Measurements from ENCODE around the gene RAP1GAP2.

DNA sequence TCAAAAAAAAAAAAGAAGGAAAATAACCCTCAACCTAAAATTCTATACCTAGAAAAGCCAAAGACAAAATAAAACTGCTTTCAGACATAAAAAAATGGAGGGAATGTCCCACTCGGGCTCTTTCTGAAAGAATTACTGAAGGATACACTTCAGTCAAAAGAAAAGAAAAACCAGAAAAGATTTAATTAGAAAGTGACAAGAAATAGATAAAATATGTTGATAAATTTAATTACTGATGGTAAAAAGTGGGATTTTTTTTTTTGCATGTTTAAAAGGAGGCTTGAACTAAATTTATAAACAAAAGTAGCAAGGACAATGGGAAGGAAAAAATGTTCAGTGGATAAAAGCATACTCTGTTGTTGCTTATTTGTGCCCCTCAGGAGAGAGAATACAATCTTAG lies 178.1 kb downstream of the RAP1GAP2 start:
- no peak for TF ChIP-seq CTCF (IDR thresholded peaks at IDR 0.05)
- no peak for TF ChIP-seq POLR2A (IDR thresholded peaks at IDR 0.05)

Data from uterus (tissue), 2 donors.